H1 (cell line): ENCODE measurements around the gene CCDC124. TPM values are rescaled to one million over a fixed set of nuclear protein-coding genes. Genes with fewer than 3 reads are reported as not detected.

ENCODE experiments used
- CTCF ChIA-PET: fragments of 300-600 bp; sonication (Branson Sonifier 250); formaldehyde crosslinking; loops from one replicate; lab custom pipeline; 2021; ENCODE audit not compliant: partially characterized antibody; lab: Charles Lee
- POLR2A ChIA-PET: fragments of 300-600 bp; sonication (Branson Sonifier 250); formaldehyde crosslinking; loops from one replicate; lab custom pipeline; 2021; ENCODE audit warnings: inconsistent platforms; ENCODE audit not compliant: partially characterized antibody; lab: Charles Lee
- DNase-seq, 2 experiments: peaks; one replicate each; pipeline versions ENCODE4 v3.0.0 to v3.0.0-alpha.2; 2010 to 2022; ENCODE audit warnings: low spot score in 2 of 2, low read depth in 1 of 2, mixed read lengths in 1 of 2
- FAIRE-seq: peaks from 2 replicates; lab custom pipeline; 2011; peaks lifted over from hg19 to GRCh38; lab: Jason Lieb, UNC
- H2AFZ ChIP-seq: 2 replicates; pipeline ENCODE4 v1.8.1; 2012; ENCODE audit warnings: low read length, inconsistent platforms
- H2AK5ac ChIP-seq: 2 replicates; pipeline ENCODE4 v1.6.1; 2013; ENCODE audit warnings: low read depth, low read length
- H2BK120ac ChIP-seq: replicated peaks from 2 replicates; pipeline ENCODE3; 2013; ENCODE audit warnings: low read depth, low read length, inconsistent platforms
- H2BK12ac ChIP-seq: 2 replicates; pipeline ENCODE4 v1.6.1; 2013; ENCODE audit warnings: low read depth, low read length
- H2BK15ac ChIP-seq: 2 replicates; pipeline ENCODE4 v1.6.1; 2013; ENCODE audit warnings: low read length
- H2BK20ac ChIP-seq: 2 replicates; pipeline ENCODE4 v1.6.1; 2013; ENCODE audit warnings: low read length
- H2BK5ac ChIP-seq: 2 replicates; pipeline ENCODE4 v1.6.1; 2013; ENCODE audit warnings: low read depth, low read length
- H3K14ac ChIP-seq: 2 replicates; pipeline ENCODE4 v1.6.1; 2013; ENCODE audit warnings: inconsistent platforms; ENCODE audit not compliant: insufficient read length
- H3K18ac ChIP-seq: 2 replicates; pipeline ENCODE4 v1.6.1; 2013; ENCODE audit warnings: low read length; ENCODE audit errors: extremely low read depth
- H3K23ac ChIP-seq: 2 replicates; pipeline ENCODE4 v1.6.1; 2013; ENCODE audit warnings: inconsistent platforms; ENCODE audit not compliant: insufficient read length
- H3K23me2 ChIP-seq: 2 replicates; pipeline ENCODE4 v1.6.1; 2013; ENCODE audit warnings: low read depth, low read length
- H3K27ac ChIP-seq: 2 replicates; pipeline ENCODE4 v1.6.1; 2011; ENCODE audit warnings: low read depth, low read length, inconsistent platforms
- H3K27me3 ChIP-seq, 4 experiments: replicated peaks in 1 of 4; 1 replicate in 1 of 4; 2 replicates in 3 of 4; pipeline versions ENCODE4 v1.6.1 to v1.8.1; 2011 to 2013; ENCODE audit warnings: low read length in 3 of 4, mild to moderate bottlenecking in 3 of 4, inconsistent platforms in 2 of 4, mixed read lengths in 2 of 4, moderate library complexity in 1 of 4; ENCODE audit not compliant: control insufficient read depth in 3 of 4, insufficient read depth in 3 of 4; ENCODE audit errors: extremely low read depth in 1 of 4
- H3K36me3 ChIP-seq, 4 experiments: 2 replicates each; pipeline versions ENCODE4 v1.6.1 to v1.8.1; 2011 to 2013; ENCODE audit warnings: mild to moderate bottlenecking in 4 of 4, low read length in 3 of 4, moderate library complexity in 2 of 4, control low read depth in 1 of 4, inconsistent platforms in 1 of 4; ENCODE audit not compliant: insufficient read depth in 4 of 4, control insufficient read depth in 2 of 4
- H3K4ac ChIP-seq: replicated peaks from 2 replicates; pipeline ENCODE3; 2013; ENCODE audit warnings: low read length, low read depth, mixed read lengths, inconsistent platforms; ENCODE audit not compliant: insufficient read length
- H3K4me1 ChIP-seq, 4 experiments: replicated peaks in 1 of 4; 1 replicate in 1 of 4; 2 replicates in 3 of 4; pipeline versions ENCODE4 v1.6.1 to v1.8.1; 2011 to 2013; ENCODE audit warnings: low read length in 3 of 4, inconsistent platforms in 2 of 4, mixed read lengths in 1 of 4; ENCODE audit not compliant: insufficient read depth in 4 of 4, control insufficient read depth in 3 of 4
- H3K4me2 ChIP-seq, 2 experiments: 2 replicates each; pipeline versions ENCODE4 v1.6.1 to v1.8.1; 2011 to 2013; ENCODE audit warnings: low read depth in 2 of 2, low read length in 2 of 2, control low read depth in 1 of 2, inconsistent platforms in 1 of 2, mild to moderate bottlenecking in 1 of 2; ENCODE audit not compliant: insufficient read depth in 1 of 2
- H3K4me3 ChIP-seq, 4 experiments: fragments of 200-600, 300-600 bp in 1 of 4; sonication (generic), shearing (Covaris generic), sonication (Bioruptor Twin) in 1 of 4; 2 replicates each; pipeline versions ENCODE4 v1.5.1 to v1.8.1; 2011 to 2016; ENCODE audit warnings: low read length in 4 of 4, low read depth in 3 of 4, control low read depth in 2 of 4, inconsistent platforms in 2 of 4, mild to moderate bottlenecking in 2 of 4, mixed read lengths in 1 of 4, moderate library complexity in 1 of 4; ENCODE audit not compliant: insufficient read depth in 2 of 4; ENCODE audit errors: extremely low read depth in 1 of 4
- H3K56ac ChIP-seq: replicated peaks from 2 replicates; pipeline ENCODE3; 2013; ENCODE audit warnings: low read depth, mild to moderate bottlenecking, mixed read lengths, low read length, inconsistent platforms; ENCODE audit not compliant: insufficient read length
- H3K79me1 ChIP-seq: 2 replicates; pipeline ENCODE4 v1.6.1; 2013; ENCODE audit warnings: low read depth, low read length, control low read depth
- H3K79me2 ChIP-seq, 2 experiments: 2 replicates each; pipeline versions ENCODE4 v1.6.1 to v1.8.1; 2012 to 2013; ENCODE audit warnings: low read length in 2 of 2, mild to moderate bottlenecking in 2 of 2, inconsistent platforms in 1 of 2; ENCODE audit not compliant: insufficient read depth in 2 of 2, control insufficient read depth in 1 of 2
- H3K9ac ChIP-seq, 4 experiments: replicated peaks in 1 of 4; 1 replicate in 1 of 4; 2 replicates in 3 of 4; pipeline versions ENCODE4 v1.6.1 to v1.8.1; 2011 to 2013; ENCODE audit warnings: low read depth in 3 of 4, low read length in 3 of 4, control low read depth in 2 of 4, mild to moderate bottlenecking in 2 of 4, moderate library complexity in 2 of 4, inconsistent platforms in 1 of 4; ENCODE audit errors: extremely low read depth in 1 of 4
- H3K9me3 ChIP-seq, 2 experiments: 2 replicates each; pipeline versions ENCODE4 v1.6.1 to v1.8.1; 2012 to 2013; ENCODE audit warnings: mild to moderate bottlenecking in 2 of 2, moderate library complexity in 2 of 2, control low read depth in 1 of 2, inconsistent platforms in 1 of 2, low read depth in 1 of 2, low read length in 1 of 2, mixed read lengths in 1 of 2; ENCODE audit not compliant: insufficient read depth in 2 of 2
- H4K20me1 ChIP-seq, 2 experiments: replicated peaks in 1 of 2; 2 replicates each; pipeline versions ENCODE3 to v1.8.1; 2011 to 2013; ENCODE audit warnings: inconsistent platforms in 2 of 2, low read length in 2 of 2, mild to moderate bottlenecking in 1 of 2; ENCODE audit not compliant: insufficient read depth in 2 of 2, control insufficient read depth in 1 of 2
- H4K5ac ChIP-seq: 2 replicates; pipeline ENCODE4 v1.6.1; 2013; ENCODE audit warnings: low read length, low read depth, mixed read lengths, inconsistent platforms; ENCODE audit not compliant: insufficient read length
- H4K8ac ChIP-seq: 2 replicates; pipeline ENCODE4 v1.8.0; 2013; ENCODE audit warnings: mild to moderate bottlenecking, moderate library complexity, low read length, inconsistent platforms; ENCODE audit not compliant: insufficient read depth; ENCODE audit errors: extremely low read depth
- H4K91ac ChIP-seq: replicated peaks from 2 replicates; pipeline ENCODE3; 2013; ENCODE audit warnings: low read length, mixed read lengths, inconsistent platforms; ENCODE audit not compliant: insufficient read length
- BCL11A ChIP-seq, 2 experiments: IDR thresholded peaks; one replicate each; pipeline ENCODE4 v1.6.1; 2011; ENCODE audit warnings: low read depth in 2 of 2, low read length in 2 of 2, mild to moderate bottlenecking in 2 of 2
- CEBPB ChIP-seq: IDR thresholded peaks from 2 replicates; pipeline ENCODE4 v1.6.1; 2012; ENCODE audit warnings: low read depth, low read length
- CREB1 ChIP-seq: IDR thresholded peaks from 2 replicates; pipeline ENCODE4 v1.6.1; 2012; ENCODE audit warnings: inconsistent platforms
- CTBP2 ChIP-seq: IDR thresholded peaks from 2 replicates; pipeline ENCODE4 v1.7.0; 2011; ENCODE audit warnings: borderline replicate concordance, mild to moderate bottlenecking, moderate library complexity, mixed read lengths, low read length; ENCODE audit not compliant: insufficient read depth, insufficient read length
- MAFK ChIP-seq: IDR thresholded peaks from 2 replicates; pipeline ENCODE4 v1.6.1; 2012; ENCODE audit warnings: low read depth, mild to moderate bottlenecking, improper control_type of control experiment, low read length
- NRF1 ChIP-seq: IDR thresholded peaks from 2 replicates; pipeline ENCODE4 v1.6.1; 2011; ENCODE audit warnings: mild to moderate bottlenecking, low read depth, low read length, improper control_type of control experiment
- POU5F1 ChIP-seq: IDR thresholded peaks from 2 replicates; pipeline ENCODE4 v1.6.1; 2011; ENCODE audit warnings: low read depth, mild to moderate bottlenecking, low read length, moderate library complexity
- RBBP5 ChIP-seq: IDR thresholded peaks from 2 replicates; pipeline ENCODE4 v1.7.1; 2012; ENCODE audit warnings: low read depth, mild to moderate bottlenecking, inconsistent platforms, low read length, moderate library complexity, borderline replicate concordance
- SIRT6 ChIP-seq: IDR thresholded peaks from one replicate; pipeline ENCODE4 v1.7.1; 2012; ENCODE audit warnings: low read length, inconsistent platforms
- TAF7 ChIP-seq: optimal IDR thresholded peaks from 2 replicates; pipeline ENCODE3; 2011; ENCODE audit warnings: low read depth, mild to moderate bottlenecking, inconsistent platforms, low read length, moderate library complexity, borderline replicate concordance
- WGBS, 2 experiments: shearing (Covaris generic) in 1 of 2; methylation state at CpG; one replicate each; pipeline versions ENCODE4 v1.1.6 to v1.1.7; 2013 to 2015; ENCODE audit warnings: low lambda C conversion rate in 2 of 2, mixed read lengths in 2 of 2, inconsistent platforms in 1 of 2, low coverage in 1 of 2, missing lambda C conversion rate in 1 of 2; ENCODE audit not compliant: insufficient replicate concordance in 2 of 2, insufficient coverage in 1 of 2, insufficient read length in 1 of 2; ENCODE audit errors: extremely low coverage in 1 of 2, missing lambda C conversion rate in 1 of 2; 5-methylcytosine and 5-hydroxymethylcytosine counted together
- polyA plus RNA-seq, 7 experiments: library from polyadenylated mRNA; depleted of rRNA in 3 of 7; stranded (reverse) in 5 of 7; unstranded in 2 of 7; fragments of >200 nt in 5 of 7; fragments of 200-250 nt in 2 of 7; gene quantifications; 1 replicate in 5 of 7; 2 replicates in 1 of 7; 4 replicates in 1 of 7; pipeline versions ENCODE4 v1.2.1 to v1.2.3, GENCODE V29; 2011 to 2013; ENCODE audit warnings: missing spikeins in 2 of 7, mixed read lengths in 2 of 7
- total RNA-seq: library from RNA; stranded (reverse); fragmentation: NEBNext Ultra II Directional; extraction: Animal tissue kit (Norgen Biotek cat#: 25700); gene quantifications from 2 replicates; pipeline ENCODE4 v1.2.1, GENCODE V29; 2021

CCDC124 gene
- total and polyA plus RNA-seq, 2 of the 8 experiments (the other 6 are each of a cell fraction or from before 2014, with no cell fraction given): 95.2 to 103 TPM

DNA sequence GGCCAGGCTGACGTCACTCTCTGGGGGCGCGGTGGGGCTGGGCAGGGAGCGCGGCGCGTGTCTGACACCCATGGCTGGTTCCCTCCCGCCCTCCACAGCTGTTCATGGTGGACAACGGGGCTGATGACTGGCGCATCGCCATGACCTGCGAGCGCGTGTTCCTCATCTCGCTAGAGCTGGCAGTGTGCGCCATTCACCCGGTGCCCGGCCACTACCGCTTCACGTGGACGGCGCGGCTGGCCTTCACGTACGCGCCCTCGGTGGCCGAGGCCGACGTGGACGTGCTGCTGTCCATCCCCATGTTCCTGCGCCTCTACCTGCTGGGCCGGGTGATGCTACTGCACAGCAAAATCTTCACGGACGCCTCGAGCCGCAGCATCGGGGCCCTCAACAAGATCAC is 48.8 kb downstream of the CCDC124 start:
- Histone ChIP-seq H3K23me2 (no peaks in the 10 kb centered on the region), H2AFZ (no peak overlapping the region), H3K14ac (no peak overlapping the region), H3K79me1 (no peaks in the 10 kb centered on the region; the same call in none of the 2 replicates), H3K4ac (no peak overlapping the region), H4K91ac (no peak overlapping the region), H4K8ac (no peak overlapping the region), H3K23ac (no peak overlapping the region), H3K4me1 (no peaks in the 10 kb centered on the region), H3K56ac (no peak overlapping the region), H3K36me3 (peaks cover 0 to 5% (median 1%) of the 10 kb centered on the region in 4 experiments; a peak in 2 of 8 replicates), H2BK120ac (no peak overlapping the region), H2BK15ac (no peak overlapping the region), H3K27me3 (no peaks in the 10 kb centered on the region; a peak in 1 of 7 replicates), H2AK5ac (no peak overlapping the region), H3K9me3 (no peaks in the 10 kb centered on the region), H3K79me2 (no peaks in the 10 kb centered on the region), H3K27ac (no peak overlapping the region), H3K4me2 (no peak overlapping the region), H2BK20ac (no peak overlapping the region), H2BK12ac (no peak overlapping the region), H2BK5ac (no peak overlapping the region), H3K9ac (no peak overlapping the region), H4K20me1 (no peaks in the 10 kb centered on the region), H4K5ac (no peak overlapping the region), H3K18ac (no peak overlapping the region), H3K4me3 (no peak overlapping the region)
- DNase-seq (no peak), FAIRE-seq (no peak)
- WGBS, 2 experiments: 97% methylated on average over 35 of the region's 38 CpGs; no CpG with 5 or more reads in 1 of the 2 experiments
- CTCF ChIA-PET: interaction anchor here (0.8 to 2.2 kb wide), 4 partner anchors 15 to 44 kb away, joined by 3 to 9 read pairs (median 4); no protein-coding TSS in a partner anchor
- TF ChIP-seq CREB1 (no peak), CTBP2 (no peak), RBBP5 (no peak), TAF7 (no peak), BCL11A (IDR thresholded peaks at IDR 0.05; ENCODE audit: low read depth in 2 of 2, low read length in 2 of 2) (no peak), CEBPB (no peak), POU5F1 (no peak), NRF1 (no peak), SIRT6 (no peak), MAFK (no peak)
- POLR2A ChIA-PET: interaction anchor here (1.4 kb wide), 1 partner anchor 32 kb away, joined by 3 read pairs; no protein-coding TSS in a partner anchor
